Cortex of kidney (tissue), 1 donor: ENCODE data around the gene TARS3.

Experiments used
- DNase-seq: peaks from one replicate; lab custom pipeline; 2025; lab: John Stamatoyannopoulos, UW

The TARS3 gene

GRCh38 chr15:101604124-101604874 lies 120.0 kb downstream of the TARS3 start:
- no peak for DNase-seq
